HG03039 (cell line): ENCODE measurements around the gene ZNF287.

Experiments used
- ATAC-seq: cut with Tn5 transposase; IDR thresholded peaks from one replicate; pipeline ENCODE4 v1.9.1; 2021; ENCODE audit warnings: mild to moderate bottlenecking, moderate library complexity; ENCODE audit not compliant: unreplicated experiment

ZNF287 gene

GRCh38 chr17:16517477-16517876, 51.5 kb downstream of the ZNF287 start:
- no peak for ATAC-seq

GRCh38 chr17:16516594-16517051, 52.4 kb downstream of the ZNF287 start:
- ATAC-seq, result no peak

DNA sequence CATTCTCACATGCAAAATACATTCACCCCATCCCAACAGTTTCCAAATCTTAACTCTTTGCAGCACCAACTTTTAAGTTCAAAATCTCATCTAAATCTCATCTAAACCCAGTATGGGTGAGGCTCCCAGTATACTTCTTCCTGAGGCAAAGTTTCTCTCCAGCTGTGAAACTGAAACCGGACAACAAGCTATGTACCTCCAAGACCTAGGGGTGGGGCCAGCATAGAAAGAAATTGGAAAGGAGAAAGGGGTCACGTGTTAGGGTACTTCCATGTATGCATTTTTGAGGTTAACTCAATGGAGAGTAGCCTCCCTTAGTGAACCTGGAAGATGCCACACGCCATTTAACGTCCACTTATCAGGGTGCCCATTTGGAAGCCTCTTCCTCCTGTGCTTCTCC, 53.1 kb downstream of the ZNF287 start:
- no peak for ATAC-seq

DNA sequence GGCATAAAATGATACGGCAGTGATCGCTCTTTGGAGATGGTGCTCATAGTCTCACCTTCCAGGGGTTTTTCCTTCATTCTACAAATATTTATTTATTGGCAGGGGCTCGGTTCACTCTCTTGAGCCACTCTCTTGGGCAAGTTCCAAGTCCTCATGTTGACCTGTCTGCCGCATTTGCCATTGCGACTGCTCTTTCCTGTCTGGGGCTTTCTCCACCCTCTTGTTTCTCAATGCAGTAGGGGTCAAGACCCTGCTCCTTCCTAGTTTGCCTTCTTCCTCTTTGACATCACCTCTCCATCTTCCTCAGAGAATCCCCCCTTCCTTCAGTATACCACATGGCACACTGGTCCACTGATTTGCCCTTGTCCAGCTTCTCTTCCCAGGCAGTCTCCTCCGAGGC, 55.1 kb downstream of the ZNF287 start:
- no peak for ATAC-seq

GRCh38 chr17:16512011-16512410, 57.0 kb downstream of the ZNF287 start:
- ATAC-seq, result no peak

- ATAC-seq, result no peak
These were observed 57.4 kb downstream of the ZNF287 start for GRCh38 chr17:16511593-16511992.

DNA sequence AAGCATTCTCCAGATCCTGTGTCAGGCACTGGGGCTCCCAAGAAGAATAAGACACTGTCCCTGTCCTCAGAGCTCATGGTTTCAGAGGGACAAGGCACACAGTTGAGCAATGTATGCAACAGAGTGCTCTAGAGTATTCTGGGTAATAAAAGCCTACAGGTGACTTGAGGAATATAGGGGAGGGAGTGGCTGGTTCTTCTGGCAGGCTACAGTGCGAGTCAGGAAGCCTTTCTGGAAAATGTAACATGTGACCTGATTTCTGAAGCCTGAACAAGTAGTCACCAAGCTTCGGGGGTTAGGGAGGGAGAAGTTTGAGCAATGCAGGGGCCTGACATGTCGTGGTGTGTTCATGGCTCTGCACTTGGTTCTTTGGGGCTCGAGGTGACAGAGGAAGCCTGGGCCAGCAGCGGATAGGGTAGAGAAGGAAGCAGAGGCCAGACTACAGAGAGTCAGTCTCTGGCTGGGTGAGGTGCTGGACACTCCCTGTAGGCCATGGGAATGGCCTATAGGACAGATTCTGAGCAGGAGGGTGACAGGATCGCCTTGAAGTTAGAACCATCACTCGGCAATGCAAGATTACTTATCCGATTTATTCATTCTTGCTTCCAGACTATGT, 61.0 kb downstream of the ZNF287 start:
- no peak for ATAC-seq

DNA sequence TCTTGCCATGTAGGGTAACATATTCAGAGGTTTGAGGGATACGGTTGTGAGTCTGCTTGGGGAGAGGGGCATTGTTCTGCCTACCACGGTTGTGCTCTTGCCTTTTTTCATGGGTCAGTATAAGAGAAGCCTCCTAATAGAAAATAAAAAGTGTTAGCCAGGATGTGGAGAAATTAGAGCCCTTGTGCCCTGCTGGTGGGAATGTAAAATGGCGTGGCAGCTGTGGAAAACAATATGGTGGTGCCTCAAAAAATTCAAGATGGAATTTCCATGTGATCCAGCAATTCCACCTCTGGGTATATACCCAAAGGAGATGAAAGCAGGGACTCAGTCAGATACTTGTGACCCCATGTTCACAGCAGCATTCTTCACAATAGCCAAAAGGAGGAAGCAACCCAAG, 62.8 kb downstream of the ZNF287 start:
- ATAC-seq, result no peak

- no peak for ATAC-seq
These were observed 64.0 kb downstream of the ZNF287 start for GRCh38 chr17:16504984-16505383.
